ENCODE data around the gene LCN2.
"Not testable (repeated sequence)": the region's sequence is repeated elsewhere in the genome, so short reads cannot be mapped to it uniquely, and the experiment has no call there.

LCN2 gene

DNA sequence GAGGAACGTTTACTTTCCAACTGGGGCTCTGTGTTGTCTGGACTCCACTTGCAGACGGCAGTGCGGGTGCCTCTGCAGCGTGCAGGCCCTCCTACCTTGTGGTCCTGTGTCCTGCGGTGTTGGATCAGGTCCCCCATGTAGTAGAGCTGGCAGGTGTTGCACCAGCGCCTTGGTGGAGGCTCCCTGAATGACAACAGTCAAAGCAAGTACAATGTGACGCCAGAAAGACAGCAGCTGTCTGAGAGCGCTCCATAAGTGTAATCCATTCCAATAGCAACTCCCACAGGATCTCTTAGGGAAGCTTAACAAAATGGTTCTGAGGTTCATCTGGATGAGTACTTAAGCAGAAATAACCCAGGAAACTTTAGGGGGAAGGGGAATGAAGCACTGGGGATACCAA, 20.7 kb downstream of the LCN2 start:
- DNase-seq, result no peak

DNA sequence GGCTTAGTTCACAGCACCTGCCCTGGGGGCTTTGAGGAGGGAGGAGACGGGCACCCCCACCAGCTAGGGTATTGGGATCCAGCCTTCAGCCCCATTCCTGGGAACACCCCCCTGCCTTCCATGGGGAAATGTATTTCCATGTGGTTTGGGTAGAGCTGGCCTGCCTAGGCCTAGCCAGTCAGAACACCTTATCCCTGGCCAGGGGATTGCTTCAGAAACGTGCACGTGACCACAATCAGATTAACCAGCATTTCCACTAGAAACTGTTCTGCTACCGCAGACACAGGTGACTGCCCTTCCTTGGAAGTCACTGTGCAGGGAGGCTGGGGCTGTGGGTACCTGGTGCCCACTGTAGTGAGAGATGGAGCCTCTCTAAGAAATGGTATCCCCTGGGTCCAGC, 24.8 kb downstream of the LCN2 start:
- no peak for DNase-seq

DNA sequence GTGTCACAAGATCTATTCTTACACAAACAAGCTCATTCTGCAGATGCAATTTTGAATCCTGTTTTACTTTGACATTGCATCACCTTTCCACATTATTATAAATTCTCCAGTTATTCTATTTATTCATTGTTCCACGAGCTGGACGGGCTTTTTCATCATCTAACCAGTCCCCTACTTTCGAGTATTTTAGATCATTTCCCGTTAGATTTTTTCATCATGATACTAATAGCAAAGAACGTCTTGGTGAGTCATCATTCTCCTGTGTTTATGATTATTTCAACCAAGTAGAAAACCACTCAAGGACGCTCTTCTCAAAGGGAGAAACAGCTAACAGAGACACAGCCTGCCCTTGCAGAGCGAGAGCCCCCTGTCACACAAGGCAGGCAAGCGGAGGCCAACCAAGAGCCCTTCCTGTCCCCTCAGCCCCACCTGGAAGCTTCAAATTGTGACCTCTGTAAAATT, 25.9 kb downstream of the LCN2 start:
- DNase-seq, result no peak

DNA sequence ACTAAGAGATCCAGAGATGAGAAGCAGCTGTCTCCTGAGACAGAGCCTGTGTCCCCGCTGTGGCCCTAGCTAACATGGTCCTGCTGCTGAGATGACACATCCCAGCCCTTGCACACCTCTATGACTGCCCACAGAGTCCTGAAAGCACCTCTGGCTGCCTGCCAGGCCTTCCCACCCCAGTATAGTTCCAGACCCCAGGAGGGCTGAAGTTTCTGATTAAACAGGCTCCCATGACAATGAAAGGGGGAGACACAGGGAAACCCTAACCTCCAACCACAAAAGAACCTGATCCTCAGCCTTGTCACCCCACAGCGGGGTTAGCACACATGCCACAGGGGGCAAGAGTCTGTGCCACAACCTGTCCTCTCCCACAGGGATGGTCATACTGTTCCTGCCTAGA, 26.5 kb downstream of the LCN2 start:
- DNase-seq, result no peak

DNA sequence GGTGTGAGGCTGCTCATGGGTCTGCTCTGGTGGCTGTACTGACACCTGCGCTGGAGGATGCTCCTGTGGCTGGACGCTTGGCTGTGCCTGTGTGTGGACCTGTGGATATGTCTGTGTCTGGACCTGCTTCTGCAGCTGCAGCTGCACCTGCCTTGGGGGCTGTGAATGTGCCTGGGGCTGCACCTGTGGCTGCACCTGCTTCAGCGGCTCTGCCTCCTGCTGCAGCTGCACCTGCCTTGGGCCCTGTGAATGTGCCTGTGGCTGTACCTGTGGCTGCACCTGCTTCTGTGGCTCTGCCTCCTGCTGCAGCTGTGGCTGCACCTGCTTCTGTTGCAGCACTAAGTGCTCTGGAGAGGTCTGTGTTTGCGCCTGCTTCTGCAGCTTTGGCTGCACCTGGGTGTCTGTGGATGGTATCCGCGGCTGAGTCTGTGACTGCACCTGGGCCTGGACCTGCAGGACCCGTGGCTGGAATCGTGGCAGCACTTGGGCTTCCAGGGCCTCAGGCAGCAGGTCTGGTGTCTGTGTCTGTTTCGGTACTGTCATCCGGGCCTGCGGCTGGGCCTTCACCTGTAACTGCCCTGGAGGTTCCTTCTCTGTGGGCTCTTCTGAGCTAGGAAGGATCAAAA, 29.7 kb downstream of the LCN2 start:
- DNase-seq, result no peak

DNA sequence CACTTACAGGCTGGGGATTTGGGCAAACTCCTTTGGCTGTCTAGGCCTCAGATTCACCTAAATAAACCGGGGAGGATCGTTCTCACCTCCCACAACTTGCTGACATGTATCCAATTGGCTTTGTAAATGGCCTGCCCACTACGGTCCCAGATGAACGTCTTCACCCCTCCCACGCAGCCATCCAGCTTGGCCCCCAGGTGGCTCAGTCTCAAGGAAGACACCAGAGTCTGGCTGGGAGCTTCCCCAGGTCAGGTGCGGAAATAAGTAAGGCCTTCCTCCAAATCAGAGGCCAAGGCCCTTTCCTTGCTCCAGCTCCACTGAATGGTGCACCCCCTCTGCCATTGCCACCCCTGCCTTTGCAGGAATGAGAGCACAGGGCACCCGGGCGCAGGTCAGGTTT, 30.7 kb downstream of the LCN2 start:
- DNase-seq, result no peak

DNA sequence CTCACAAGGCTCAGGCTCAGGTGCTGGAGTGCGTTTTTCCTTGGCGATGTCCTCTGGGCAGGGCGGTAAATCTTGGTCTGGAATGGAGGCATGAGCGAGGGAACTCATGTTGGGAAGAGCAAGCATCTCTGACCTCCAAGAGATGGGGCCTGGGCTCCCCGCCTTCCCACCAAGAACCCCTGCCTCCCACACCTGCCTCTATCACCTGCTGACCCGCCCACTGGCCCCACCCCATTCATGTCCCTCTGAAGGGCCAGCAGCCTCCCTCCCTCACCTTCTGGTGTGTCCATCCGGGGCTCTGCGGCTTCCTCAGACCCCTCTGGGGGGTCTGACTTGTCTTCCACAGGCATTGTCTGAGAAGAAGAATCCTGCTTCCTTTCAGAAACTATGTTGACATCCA, 31.2 kb downstream of the LCN2 start:
- no peak for DNase-seq

DNA sequence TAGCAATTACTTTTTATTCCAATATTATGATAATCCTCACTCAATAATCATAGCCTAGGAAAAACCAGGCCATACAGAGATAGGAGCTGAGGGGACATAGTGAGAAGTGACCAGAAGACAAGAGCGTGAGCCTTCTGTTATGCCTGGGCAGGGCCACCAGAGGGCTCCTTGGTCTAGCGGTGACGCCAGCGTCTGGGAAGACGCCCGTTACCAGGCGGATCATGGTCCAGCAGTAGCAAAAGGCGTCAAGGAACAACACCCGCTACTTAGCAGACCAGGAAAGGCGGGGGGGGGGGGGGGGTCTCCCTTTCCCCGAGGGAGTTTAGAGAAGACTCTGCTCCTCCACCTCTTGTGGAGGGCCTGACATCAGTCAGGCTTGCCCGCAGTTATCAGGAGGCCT, 32.2 kb downstream of the LCN2 start:
- DNase-seq, result not testable (repeated sequence)

DNA sequence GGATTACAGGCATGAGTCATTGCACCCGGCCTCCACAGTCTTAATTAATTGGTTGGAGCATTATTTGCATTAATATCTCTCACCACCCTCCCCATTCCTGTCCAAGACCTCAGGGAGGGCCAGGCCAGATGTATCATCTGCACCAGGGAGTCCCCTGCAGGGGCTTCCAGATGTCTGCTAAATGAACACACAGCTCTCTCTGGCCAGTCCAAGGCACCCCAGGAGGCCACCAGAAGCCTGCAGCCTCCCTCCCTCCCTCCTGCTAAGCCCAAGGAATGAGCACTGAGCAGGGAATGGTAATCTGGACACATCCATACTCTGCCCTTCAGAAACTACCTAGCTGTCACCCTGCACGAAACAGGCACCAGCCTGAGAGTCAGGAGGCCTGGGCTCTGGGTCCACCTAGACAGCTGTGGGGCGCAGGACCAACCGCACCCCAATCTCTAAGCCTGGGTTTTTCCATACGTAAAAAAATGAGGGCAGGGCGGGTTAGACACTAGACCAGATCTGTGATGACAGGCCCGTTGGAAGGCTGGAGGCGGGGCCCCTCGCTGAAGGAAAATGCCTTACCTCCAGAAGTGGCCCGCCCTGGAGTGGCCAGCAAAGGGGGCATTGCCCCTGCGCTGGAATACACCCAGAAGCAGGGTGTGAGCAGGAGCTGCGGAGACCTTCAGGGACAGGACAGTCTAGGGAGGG, 33.8 kb downstream of the LCN2 start:
- no peak for DNase-seq

DNA sequence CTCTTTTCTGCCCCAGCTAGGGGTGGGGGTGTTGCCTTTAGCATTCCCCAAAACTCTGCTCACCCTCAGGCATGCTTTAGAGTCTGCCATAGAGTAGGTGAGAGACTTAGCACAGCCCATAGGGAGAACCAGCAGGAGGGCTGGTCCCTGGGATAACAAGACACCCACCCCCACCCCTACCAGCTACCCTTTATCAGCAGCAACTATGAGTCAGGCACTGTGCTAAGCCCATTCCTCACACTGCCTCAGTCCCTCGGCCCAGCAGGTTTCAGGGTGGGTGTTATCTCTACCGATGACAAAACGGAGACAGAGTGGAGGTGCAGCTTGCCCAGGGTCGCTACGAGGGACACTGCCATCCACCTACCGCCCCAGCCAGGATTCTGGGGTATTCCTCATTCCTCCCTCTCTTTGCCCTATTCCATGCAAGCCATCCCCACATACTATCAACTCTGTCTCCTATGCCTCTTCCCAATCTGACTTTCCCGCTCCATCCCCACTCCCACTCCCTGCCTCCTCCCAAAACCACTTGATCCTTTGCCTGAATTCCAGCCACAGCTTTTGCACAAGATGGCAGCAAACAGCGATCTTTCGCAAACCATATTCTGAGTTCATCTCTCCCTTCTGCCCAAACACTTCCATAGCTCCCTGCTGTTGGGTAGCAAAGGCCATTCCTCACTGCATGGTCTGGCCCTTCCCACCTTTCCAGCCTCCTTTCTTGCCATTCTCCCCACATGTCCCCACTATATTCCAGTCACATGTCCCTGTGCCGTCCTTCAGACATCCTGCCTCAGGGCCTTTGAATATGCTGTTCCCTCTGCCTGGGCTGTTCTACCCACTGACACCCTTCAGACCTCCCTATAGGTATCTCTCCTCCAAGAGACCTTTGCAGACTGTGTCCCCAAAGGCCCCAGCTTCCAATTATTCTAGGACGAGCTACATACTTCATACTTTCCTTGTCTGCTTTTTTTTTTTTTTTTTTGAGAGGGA, 37.0 kb downstream of the LCN2 start:
- DNase-seq, result no peak

DNA sequence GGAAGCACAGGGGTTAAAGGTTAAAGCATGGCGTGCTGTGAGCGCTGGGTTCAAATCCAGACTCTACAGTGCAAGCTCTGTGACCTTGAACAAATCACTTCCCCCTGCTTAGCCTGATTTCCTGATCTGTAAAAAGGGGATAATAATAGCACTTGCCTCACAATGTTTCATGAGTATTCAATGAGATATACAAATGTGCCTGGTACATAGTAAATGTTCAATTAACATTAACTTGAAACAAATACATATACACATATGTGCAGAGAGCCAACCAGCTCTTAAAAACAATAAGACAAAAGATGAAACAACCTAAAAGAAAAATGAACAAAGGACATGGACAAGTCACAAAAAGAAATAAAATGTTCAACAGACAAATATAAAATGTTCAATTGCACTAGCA, 38.1 kb downstream of the LCN2 start:
- no peak for DNase-seq

DNA sequence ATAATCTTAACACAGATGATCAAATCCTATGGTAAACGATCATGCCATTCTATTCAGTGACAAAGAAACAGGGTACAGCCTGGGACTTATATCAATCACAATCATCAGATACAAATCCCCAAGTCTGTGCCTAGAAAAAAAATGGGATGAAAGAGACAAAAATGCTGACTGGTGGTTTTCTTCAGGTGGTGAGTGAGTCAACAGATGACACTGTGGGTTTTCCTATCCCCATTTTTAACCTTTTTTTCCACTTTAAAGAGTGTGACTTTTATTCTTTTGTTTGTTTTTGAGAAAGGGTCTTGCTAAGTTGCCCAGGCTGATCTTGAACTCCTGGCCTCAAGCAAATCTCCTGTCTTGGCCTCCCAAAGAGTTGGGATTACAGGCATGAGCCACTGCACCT, 39.0 kb downstream of the LCN2 start:
- no peak for DNase-seq

DNA sequence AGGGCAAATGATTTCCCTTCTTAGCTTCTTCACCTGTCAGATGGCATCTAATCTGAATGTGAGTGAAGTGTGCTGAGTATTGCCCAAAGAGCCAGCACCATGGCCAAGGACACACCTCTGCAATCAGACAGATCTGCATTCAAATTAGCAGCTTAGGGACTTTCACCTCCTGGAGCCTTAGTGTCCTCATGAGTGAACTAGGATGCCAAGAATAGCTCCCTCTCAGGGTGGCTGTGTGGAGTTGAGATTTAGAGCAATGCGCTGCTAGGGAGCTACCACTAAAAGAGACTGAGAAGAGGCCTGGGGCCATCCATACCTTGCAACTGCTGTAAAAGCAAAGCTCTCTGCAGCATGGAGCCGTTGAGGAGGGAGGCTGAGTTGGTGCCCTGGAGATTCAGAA, 40.8 kb downstream of the LCN2 start:
- no peak for DNase-seq

DNA sequence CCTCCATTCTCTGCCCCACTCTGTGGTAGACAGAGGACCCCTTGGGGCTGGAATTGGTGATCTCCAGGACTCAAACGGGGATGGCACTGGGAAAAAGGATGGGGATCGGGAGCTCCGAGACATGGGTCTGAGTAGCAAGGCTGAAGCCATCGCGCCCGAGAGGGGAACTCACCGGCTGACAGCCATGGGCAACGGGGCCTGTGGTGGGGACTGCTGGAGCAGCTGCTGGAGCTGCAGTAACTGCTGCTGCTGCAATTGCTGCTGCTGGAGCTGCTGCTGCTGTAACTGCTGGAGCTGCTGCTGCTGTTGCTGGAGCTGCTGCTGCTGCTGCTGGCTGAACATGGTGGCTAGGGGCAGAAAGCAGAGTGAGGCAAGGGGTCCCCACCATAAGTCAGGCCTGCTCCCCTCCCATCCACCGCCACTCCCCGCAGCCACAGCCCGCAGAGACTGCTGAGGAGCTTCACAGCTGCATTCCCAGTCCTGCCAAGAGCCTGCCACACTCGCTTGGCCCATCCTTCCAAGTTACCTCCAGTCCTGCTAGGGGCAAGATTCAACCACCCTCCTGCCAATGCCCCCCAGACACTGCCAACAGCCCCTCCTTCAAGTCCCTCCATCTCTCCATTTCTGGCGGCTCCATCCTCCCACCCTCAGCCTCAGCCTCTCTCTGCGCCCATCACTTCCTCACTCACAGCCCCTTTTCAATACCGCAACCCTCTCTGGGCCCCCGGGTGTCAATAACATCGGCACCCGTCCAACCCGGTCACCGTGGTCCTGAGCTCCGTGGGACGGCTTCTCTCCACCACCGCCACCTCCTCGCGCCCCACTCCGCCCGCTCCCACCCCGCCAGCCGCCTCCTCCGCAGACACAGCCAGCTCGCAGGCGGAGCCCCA, 41.5 kb downstream of the LCN2 start:
- DNase-seq, result no peak

DNA sequence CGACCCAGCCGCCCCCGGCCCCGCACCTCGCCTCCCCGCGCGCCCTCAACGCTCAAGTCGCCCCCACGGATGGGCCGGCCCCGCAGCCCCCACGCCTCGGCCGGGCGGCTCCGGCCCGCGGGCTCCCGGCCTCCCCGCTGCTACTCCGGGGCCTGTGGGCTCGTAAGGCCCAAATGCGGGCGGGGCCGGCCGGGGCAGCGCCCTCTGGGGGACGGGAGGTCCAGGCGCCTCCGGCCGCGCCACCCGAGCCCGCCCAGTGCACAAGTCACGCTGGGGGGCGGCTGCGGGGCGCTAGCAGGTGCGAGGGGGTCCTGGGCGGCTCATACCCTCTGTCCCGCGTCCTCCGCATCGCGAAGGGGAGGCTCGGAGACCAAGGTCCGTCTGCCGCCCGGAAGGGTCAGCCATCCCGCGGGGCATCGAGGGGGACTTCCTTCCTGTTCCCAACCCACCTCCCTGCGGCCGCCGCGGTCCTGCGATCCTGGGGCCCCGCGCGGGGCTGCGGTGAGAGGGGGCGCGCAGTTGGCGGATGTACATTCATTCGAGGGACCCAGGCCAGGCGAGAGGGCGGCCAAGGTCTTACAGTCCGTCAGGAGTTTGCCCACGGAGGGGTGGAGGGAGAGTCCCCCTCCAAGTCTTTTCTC, 42.3 kb downstream of the LCN2 start, which contains the start of gene CIZ1:
Gene CIZ1, minus strand, starts transcription at position 167 of the 641 bp plus-strand sequence. CDS start 715 bp downstream, outside the sequence.
- peak; percentile 74 for DNase-seq

DNA sequence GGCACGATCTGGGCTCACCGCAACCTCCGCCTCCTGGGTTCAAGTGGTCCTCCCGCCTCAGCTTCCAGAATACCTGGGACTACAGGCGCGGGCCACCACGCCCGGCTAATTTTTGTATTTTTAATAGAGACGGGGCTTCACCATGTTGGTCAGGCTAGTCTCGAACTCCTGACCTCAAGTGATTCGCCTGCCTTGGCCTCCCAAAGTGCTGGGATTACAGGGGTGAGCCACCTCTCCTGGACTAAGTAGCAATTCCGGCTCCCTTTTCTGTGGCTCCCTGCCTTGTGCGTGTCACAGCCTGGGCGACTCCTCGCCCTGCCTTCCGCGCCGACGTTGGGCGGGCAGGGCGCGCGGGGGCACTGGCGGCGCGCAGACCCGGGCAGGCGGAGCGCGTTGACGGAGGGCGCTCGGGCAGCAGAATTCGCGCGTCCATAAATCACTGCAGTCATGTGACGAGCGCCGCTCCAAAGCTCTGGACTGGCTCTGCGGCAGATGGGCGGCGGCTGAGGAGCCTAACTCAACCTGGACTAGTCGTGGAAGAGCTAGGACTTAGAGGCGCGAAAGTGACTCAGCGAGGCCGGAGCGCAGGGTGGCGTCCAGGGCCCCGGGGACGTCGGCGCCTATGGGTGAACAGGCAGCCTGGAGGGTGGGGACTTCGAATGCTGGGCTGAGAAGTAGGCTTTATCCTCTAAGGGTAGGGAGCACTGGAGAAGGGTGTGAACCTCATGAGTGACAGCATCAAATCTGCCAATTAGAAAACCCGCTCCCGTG, 43.5 kb downstream of the LCN2 start:
- DNase-seq, result peak; percentile 63

DNA sequence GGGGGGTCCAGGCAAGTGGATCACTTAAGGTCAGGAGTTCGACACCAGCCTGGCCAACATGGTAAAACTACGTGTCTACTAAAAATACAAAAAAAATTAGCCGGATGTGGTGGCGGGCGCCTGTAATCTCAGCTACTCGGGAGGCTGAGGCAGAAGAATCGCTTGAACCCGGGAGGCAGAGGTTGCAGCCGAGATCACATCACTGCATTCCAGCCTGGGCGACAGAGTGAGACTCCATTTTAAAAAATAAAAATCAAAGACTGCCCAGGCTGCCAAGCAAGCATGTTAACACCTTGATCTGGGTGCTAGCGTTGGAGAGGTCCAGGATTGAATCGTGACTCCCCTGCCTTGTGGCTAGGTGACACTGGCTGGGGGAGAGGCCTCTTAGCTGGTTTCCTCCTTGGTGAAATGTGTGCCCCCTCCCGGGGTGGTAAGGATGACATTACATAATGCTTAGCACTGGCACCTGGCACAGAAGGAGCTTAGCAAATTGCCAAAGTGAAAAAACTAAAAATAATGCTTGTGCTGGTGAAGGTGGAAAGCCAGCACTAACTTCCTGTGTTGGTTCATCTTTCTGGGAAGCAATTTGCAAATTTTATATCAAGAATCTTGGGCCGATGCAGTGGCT, 44.3 kb downstream of the LCN2 start:
- peak; percentile 4 for DNase-seq

DNA sequence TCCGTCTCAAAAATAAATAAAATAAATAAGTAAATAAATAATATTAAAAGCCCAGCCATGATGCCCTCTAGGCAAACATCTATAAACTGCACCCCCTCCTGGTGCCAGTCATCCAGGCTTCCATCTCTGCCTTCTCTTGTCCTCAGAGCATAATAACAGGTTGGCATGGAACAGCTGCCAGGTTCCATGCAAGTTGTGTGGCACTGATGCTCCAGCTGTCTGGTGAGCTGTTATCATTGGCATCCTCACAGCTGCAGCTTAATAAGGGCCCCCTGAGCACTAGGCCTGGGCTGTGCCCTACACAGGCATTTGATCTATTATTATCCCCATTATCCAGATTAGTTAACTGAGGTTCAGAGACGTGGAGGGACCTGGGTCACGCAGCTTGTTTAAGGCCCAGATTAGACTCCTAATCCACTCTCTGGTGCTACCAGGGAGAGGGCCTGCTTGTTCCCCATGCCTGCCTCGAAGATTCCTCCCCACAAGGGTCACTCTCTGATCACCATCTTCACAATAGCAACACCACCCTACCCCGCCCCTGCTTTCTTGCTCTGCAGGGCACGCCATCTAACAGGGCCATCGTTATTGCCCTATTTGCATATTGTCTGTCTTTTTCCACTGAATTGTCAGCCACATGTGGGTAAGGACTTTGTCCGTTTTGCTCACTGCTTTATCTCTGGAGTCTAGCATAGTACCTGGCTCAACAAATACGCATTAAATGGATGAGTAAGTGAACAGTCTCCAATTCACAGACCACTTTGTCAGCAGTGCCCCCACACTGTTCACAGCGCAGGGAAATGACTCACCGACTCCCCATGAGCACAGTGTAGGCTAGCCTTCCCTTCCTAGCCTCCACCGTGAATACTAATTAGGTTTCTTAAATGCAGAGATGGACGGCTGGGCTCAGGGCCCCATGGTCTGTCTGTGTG, 52.5 kb downstream of the LCN2 start:
- DNase-seq, result no peak

DNA sequence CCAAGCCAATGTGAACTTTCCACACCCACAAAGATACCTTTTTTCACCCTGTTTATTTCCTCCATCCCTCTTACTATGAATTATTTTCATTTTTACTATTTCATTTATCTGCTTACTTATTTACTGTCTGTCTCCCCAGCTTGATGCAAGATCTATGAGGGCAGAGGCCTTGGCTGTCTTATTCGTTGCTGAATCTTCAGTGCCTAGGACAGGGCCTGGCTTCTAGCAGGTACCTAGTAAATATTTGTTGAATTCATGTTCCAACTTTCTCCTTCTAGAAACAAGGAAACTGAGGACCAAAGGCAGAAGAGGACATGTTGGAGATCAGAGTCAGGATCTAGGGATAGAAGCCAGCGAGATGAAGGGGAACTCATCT, 53.4 kb downstream of the LCN2 start:
- no peak for DNase-seq

All from CD4-positive, alpha-beta T cell treated with Interleukin-21 for 1 hour (primary cell).